Occipital lobe (tissue), 2 donors: ENCODE results near the gene DNMT3B. TPM values are rescaled to one million over a fixed set of nuclear protein-coding genes. Genes with fewer than 3 reads are reported as not detected.

Experiments used
- DNase-seq: peaks from one replicate; lab custom pipeline; 2025; lab: John Stamatoyannopoulos, UW
- total RNA-seq: library from RNA; depleted of rRNA; stranded (reverse); fragments of >200 nt; gene quantifications from one replicate; pipeline ENCODE4 v1.2.3, GENCODE V29; 2014

Gene DNMT3B
- total RNA-seq, 1 donor from 2014 or later: 4.8 TPM

- no peak for DNase-seq
Measured at GRCh38 chr20:32849577-32849976, 87.4 kb downstream of the DNMT3B start.

GRCh38 chr20:32855387-32855786 is 93.2 kb downstream of the DNMT3B start:
- DNase-seq: no peak

GRCh38 chr20:32858189-32858588 is 96.0 kb downstream of the DNMT3B start:
- no peak for DNase-seq

Other genes starting within 250 kb of the DNMT3B start
- 12.2 TPM for gene NOL4L, start 177.1 kb upstream of the DNMT3B start, total RNA-seq
- gene C20orf203, start 88.4 kb upstream of the DNMT3B start, total RNA-seq: 0.47 TPM
- 24.2 TPM for gene COMMD7, start 18.9 kb upstream of the DNMT3B start, total RNA-seq
- 109 TPM for gene MAPRE1, start 57.6 kb downstream of the DNMT3B start, total RNA-seq
- not detected for gene EFCAB8, start 96.5 kb downstream of the DNMT3B start, total RNA-seq
- gene SUN5, start 242.0 kb downstream of the DNMT3B start, total RNA-seq: not detected
- gene BPIFB2, start 245.3 kb downstream of the DNMT3B start, total RNA-seq: 0.31 TPM